ENCODE data around the gene SYDE1. TPM values are rescaled to one million over a fixed set of nuclear protein-coding genes. Genes with fewer than 3 reads are reported as not detected.

SYDE1 gene
- total and polyA plus RNA-seq, 2 experiments from 2014 or later, result 16.2 to 113 TPM

GRCh38 chr19:15125232-15126067, 18.2 kb downstream of the SYDE1 start:
- H3K79me2 ChIP-seq (ENCODE audit: insufficient read depth), result peaks cover 22% of the 10 kb centered on the region
- H3K9ac ChIP-seq, result peak overlapping the region; percentile 87
- H3K36me3 ChIP-seq (ENCODE audit: low read depth), result no peaks in the 10 kb centered on the region; the same call in 1 of the 2 replicates

DNA sequence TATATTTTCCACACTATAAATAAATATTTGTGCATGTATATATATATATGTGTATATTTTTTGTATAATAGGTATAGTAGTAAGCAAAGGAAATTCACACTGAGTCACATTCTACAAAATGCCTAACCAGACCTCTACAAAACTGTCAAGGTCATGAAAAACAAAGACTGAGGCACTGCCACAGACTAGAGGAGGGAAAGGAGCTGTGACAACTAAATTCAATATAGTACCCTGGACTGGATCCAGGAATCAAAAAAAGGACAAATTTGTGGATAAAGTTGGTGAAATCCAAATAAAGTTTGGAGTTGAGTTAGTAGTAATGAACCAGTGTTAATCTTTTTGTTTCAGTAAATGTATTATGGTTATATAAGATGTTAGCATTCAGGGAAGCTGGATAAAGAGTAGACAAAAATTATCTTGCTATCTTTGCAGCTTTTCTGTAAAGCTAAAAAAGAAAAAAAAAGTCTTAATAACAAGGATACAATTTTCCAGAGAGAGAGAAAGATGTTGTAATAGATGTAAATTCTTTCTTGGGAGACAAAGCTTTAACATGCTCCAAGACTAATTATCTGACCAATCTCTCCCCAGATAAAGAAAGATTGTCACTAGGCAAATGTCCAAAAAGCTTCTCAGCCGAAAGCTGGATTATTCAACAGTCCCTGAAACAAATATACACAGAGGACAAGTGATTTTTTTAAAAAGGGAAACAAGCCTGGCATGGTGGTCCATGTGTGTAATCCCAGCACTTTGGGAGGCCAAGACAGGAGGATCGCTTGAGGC, 19.1 kb downstream of the SYDE1 start:
- peak overlapping the region; percentile 87 for H3K9ac ChIP-seq
- peak overlapping the region; percentile 80 for H3K4me2 ChIP-seq (ENCODE audit: unreplicated experiment)
- no peaks in the 10 kb centered on the region; the same call in 1 of the 2 replicates for H3K36me3 ChIP-seq (ENCODE audit: low read depth)
- H3K27me3 ChIP-seq (replicated peaks; ENCODE audit: insufficient read depth), result no peaks in the 10 kb centered on the region
- peaks cover 22% of the 10 kb centered on the region for H3K79me2 ChIP-seq (ENCODE audit: insufficient read depth)
- H3K9me3 ChIP-seq (ENCODE audit: low read depth), result no peaks in the 10 kb centered on the region
- no peak for TF ChIP-seq EZH2 (IDR thresholded peaks at IDR 0.05; ENCODE audit: insufficient read depth, poor library complexity, severe bottlenecking)
- no peak for TF ChIP-seq EZH2phosphoT487 (IDR thresholded peaks at IDR 0.05; ENCODE audit: insufficient read depth, low read depth)
- no peaks in the 10 kb centered on the region for H3K9me2 ChIP-seq (ENCODE audit: insufficient read depth)
- DNase-seq, result peak; percentile 30
- H4K20me1 ChIP-seq (ENCODE audit: insufficient read depth), result no peaks in the 10 kb centered on the region
- peak overlapping the region; percentile 90 for H2AFZ ChIP-seq
- in situ Hi-C loops (cut with MboI), result no loop called here
- H3K27ac ChIP-seq, result 0 out of 2 replicates have a peak overlapping the region, but pooled peaks have one; percentile 3
- H3F3A ChIP-seq (ENCODE audit: insufficient read depth), result peaks cover 7% of the 10 kb centered on the region; the same call in 1 of the 2 replicates
- H3K4me3 ChIP-seq, result peak overlapping the region; percentile 80
- peaks cover 10% of the 10 kb centered on the region; the same call in 1 of the 2 replicates for H3K4me1 ChIP-seq (ENCODE audit: insufficient read depth)
- 46 to 52% methylated on average over 2 of the region's 2 CpGs for WGBS, 2 experiments (ENCODE audit: low coverage in 1 of 2, low lambda C conversion rate in 2 of 2, missing lambda C conversion rate in 2 of 2)

More at GRCh38 chr19:15125232-15126067, 18.2 kb downstream of the SYDE1 start:
- Histone ChIP-seq H3K9me3 (ENCODE audit: low read depth) (no peaks in the 10 kb centered on the region), H3K4me2 (ENCODE audit: unreplicated experiment) (peak overlapping the region; percentile 80), H3K27me3 (replicated peaks; ENCODE audit: insufficient read depth) (no peaks in the 10 kb centered on the region), H3K27ac (peak overlapping the region; percentile 61), H3K4me3 (peak overlapping the region; percentile 80), H2AFZ (peak overlapping the region; percentile 90), H3K9me2 (ENCODE audit: insufficient read depth) (no peaks in the 10 kb centered on the region), H3K4me1 (ENCODE audit: insufficient read depth) (peaks cover 10% of the 10 kb centered on the region; the same call in 1 of the 2 replicates), H4K20me1 (ENCODE audit: insufficient read depth) (no peaks in the 10 kb centered on the region), H3F3A (ENCODE audit: insufficient read depth) (peaks cover 7% of the 10 kb centered on the region; the same call in 1 of the 2 replicates)
- in situ Hi-C loops (cut with MboI), result no loop called here
- peak; percentile 99 for DNase-seq
- TF ChIP-seq EZH2 (IDR thresholded peaks at IDR 0.05; ENCODE audit: insufficient read depth, poor library complexity, severe bottlenecking) (no peak), EZH2phosphoT487 (IDR thresholded peaks at IDR 0.05; ENCODE audit: insufficient read depth, low read depth) (no peak)
- WGBS, 2 experiments (ENCODE audit: low coverage in 1 of 2, low lambda C conversion rate in 2 of 2, missing lambda C conversion rate in 2 of 2), result 1 to 2% methylated on average over 61 of the region's 61 CpGs

DNA sequence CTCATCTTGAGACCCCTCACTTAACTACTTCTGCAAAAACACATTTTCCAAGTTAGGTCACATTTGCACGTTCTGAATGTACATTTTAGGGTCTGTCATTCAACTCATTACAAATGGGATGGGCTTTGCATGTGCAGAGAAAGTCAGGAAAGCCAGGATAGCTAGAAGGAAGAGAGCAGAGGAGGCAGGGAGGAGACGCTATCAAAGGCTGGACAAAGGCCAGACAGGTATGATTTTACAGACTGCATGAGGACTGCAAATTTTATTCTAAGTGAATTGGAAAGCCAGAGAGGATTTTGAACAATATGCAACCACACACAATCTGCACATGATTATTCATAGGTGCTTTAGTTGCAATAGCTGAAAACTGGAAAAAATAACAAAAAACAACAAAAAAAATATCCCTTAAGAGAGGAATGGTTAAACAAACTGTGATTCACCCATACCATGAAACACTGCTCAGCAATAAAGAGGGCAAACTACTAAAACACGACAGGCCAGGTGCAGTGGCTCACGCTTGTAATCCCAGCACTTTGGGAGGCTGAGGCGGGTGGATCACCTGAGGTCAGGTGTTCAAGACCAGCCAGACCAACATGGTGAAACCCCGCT, 21.1 kb downstream of the SYDE1 start:
- peaks cover 21% of the 10 kb centered on the region for H3K79me2 ChIP-seq (ENCODE audit: insufficient read depth)
- H3K9me3 ChIP-seq (ENCODE audit: low read depth), result no peaks in the 10 kb centered on the region
- 60 to 65% methylated on average over 6 of the region's 6 CpGs for WGBS, 2 experiments (ENCODE audit: low coverage in 1 of 2, low lambda C conversion rate in 2 of 2, missing lambda C conversion rate in 2 of 2)
- H3K9ac ChIP-seq, result no peak overlapping the region
- H2AFZ ChIP-seq, result no peak overlapping the region
- H4K20me1 ChIP-seq (ENCODE audit: insufficient read depth), result no peaks in the 10 kb centered on the region
- H3K4me1 ChIP-seq (ENCODE audit: insufficient read depth), result peaks cover 10% of the 10 kb centered on the region; the same call in 1 of the 2 replicates
- DNase-seq, result no peak
- in situ Hi-C loops (cut with MboI), result no loop called here
- no peaks in the 10 kb centered on the region for H3K9me2 ChIP-seq (ENCODE audit: insufficient read depth)
- H3K4me3 ChIP-seq, result no peak overlapping the region
- H3K4me2 ChIP-seq (ENCODE audit: unreplicated experiment), result no peak overlapping the region
- TF ChIP-seq EZH2 (IDR thresholded peaks at IDR 0.05; ENCODE audit: insufficient read depth, poor library complexity, severe bottlenecking), result no peak
- H3K36me3 ChIP-seq (ENCODE audit: low read depth), result no peaks in the 10 kb centered on the region
- no peaks in the 10 kb centered on the region for H3K27me3 ChIP-seq (replicated peaks; ENCODE audit: insufficient read depth)
- H3K27ac ChIP-seq, result no peak overlapping the region
- peaks cover 7% of the 10 kb centered on the region; the same call in 1 of the 2 replicates for H3F3A ChIP-seq (ENCODE audit: insufficient read depth)

Data from GM23248 (cell line).